Measurements from ENCODE around the gene ATXN10. TPM values are rescaled to one million over a fixed set of nuclear protein-coding genes. Genes with fewer than 3 reads are reported as not detected.

ATXN10 gene
- total RNA-seq, 1 experiment from 2014 or later, result 135 TPM

GRCh38 chr22:45872659-45873263, 201.1 kb downstream of the ATXN10 start:
- CTCF ChIA-PET, result no interaction called here
- no peak overlapping the region for H2AFZ ChIP-seq (ENCODE audit: low read depth, low read length, poor library complexity, severe bottlenecking)
- intact Hi-C loops (cut with micrococcal nuclease), result no loop called here
- RAD21 ChIA-PET (ENCODE audit: low non-redundant PET in 1 of 2, low total read pairs in 2 of 2, uncharacterized antibody in 2 of 2, unreplicated experiment in 2 of 2), result no interaction called here
- no peak overlapping the region for H3K9ac ChIP-seq (ENCODE audit: low read length)
- H3K27ac ChIP-seq (ENCODE audit: low read depth, low read length), result no peak overlapping the region
- ATAC-seq, result no peak
- no peaks in the 10 kb centered on the region for H3K4me1 ChIP-seq (ENCODE audit: control insufficient read depth in 1 of 2, insufficient read depth in 2 of 2, low read length in 2 of 2)
- no peaks in the 10 kb centered on the region for H4K20me1 ChIP-seq (ENCODE audit: insufficient read depth)
- H3K4me3 ChIP-seq (replicated peaks in 1 of 2; ENCODE audit: low read depth in 1 of 2, low read length in 2 of 2), result no peak overlapping the region
- no peak for DNase-seq (ENCODE audit: low read depth, low spot score)
- H3K9me2 ChIP-seq (ENCODE audit: insufficient read depth), result 0 out of 2 replicates have a peak, but pooled peaks cover 3% of the 10 kb centered on the region
- no peaks in the 10 kb centered on the region for H3K36me3 ChIP-seq (ENCODE audit: control insufficient read depth in 1 of 2, insufficient read depth in 2 of 2, low read length in 2 of 2)
- peaks cover 0 to 7% of the 10 kb centered on the region in 2 experiments; a peak in 1 of 4 replicates for H3K9me3 ChIP-seq (ENCODE audit: control insufficient read depth in 1 of 2, insufficient read depth in 1 of 2, low read depth in 1 of 2, low read length in 2 of 2)
- no peaks in the 10 kb centered on the region for H3K27me3 ChIP-seq (ENCODE audit: insufficient read depth, low read length)
- no peak for TF ChIP-seq ELF1 (IDR thresholded peaks at IDR 0.05; ENCODE audit: borderline replicate concordance, low read depth)
- TF ChIP-seq, protein P1, sequence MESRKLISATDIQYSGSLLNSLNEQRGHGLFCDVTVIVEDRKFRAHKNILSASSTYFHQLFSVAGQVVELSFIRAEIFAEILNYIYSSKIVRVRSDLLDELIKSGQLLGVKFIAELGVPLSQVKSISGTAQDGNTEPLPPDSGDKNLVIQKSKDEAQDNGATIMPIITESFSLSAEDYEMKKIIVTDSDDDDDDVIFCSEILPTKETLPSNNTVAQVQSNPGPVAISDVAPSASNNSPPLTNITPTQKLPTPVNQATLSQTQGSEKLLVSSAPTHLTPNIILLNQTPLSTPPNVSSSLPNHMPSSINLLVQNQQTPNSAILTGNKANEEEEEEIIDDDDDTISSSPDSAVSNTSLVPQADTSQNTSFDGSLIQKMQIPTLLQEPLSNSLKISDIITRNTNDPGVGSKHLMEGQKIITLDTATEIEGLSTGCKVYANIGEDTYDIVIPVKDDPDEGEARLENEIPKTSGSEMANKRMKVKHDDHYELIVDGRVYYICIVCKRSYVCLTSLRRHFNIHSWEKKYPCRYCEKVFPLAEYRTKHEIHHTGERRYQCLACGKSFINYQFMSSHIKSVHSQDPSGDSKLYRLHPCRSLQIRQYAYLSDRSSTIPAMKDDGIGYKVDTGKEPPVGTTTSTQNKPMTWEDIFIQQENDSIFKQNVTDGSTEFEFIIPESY (IDR thresholded peaks at IDR 0.05; ENCODE audit: extremely low read depth, insufficient replicate concordance, low read length), result no peak
- TF ChIP-seq EZH2 (IDR thresholded peaks at IDR 0.05), result no peak
- TF ChIP-seq, protein P2, sequence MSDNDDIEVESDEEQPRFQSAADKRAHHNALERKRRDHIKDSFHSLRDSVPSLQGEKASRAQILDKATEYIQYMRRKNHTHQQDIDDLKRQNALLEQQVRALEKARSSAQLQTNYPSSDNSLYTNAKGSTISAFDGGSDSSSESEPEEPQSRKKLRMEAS (IDR thresholded peaks at IDR 0.05), result no peak
- TF ChIP-seq REST (IDR thresholded peaks at IDR 0.05; ENCODE audit: low read depth), result no peak
- no peak for TF ChIP-seq EGR1 (IDR thresholded peaks at IDR 0.05; ENCODE audit: low read depth)
- TF ChIP-seq ZFX (IDR thresholded peaks at IDR 0.05), result no peak
- no peak for TF ChIP-seq ZNF274 (IDR thresholded peaks at IDR 0.05; ENCODE audit: low read depth, low read length)
- no peak for TF ChIP-seq CTCF (IDR thresholded peaks at IDR 0.05 in 2 of 3, conservative IDR thresholded peaks at IDR 0.05 in 1 of 3; ENCODE audit: borderline replicate concordance in 1 of 3, insufficient read depth in 1 of 3, low read depth in 2 of 3, low read length in 2 of 3)
- no peak for TF ChIP-seq EZH2phosphoT487 (IDR thresholded peaks at IDR 0.05; ENCODE audit: borderline replicate concordance)
- no peak for TF ChIP-seq SP1 (IDR thresholded peaks at IDR 0.05; ENCODE audit: low read depth)
- no peak for TF ChIP-seq POLR2AphosphoS5 (IDR thresholded peaks at IDR 0.05; ENCODE audit: low read depth, low read length)
- TF ChIP-seq CBX3 (IDR thresholded peaks at IDR 0.05; ENCODE audit: low read depth), result no peak
- TF ChIP-seq FOSL1 (IDR thresholded peaks at IDR 0.05; ENCODE audit: low read depth), result no peak
- no peak for TF ChIP-seq YY1 (IDR thresholded peaks at IDR 0.05; ENCODE audit: extremely low read depth, insufficient replicate concordance, low read depth, low read length)
- TF ChIP-seq SIN3A (IDR thresholded peaks at IDR 0.05; ENCODE audit: low read depth), result no peak
- no peak for TF ChIP-seq JUND (IDR thresholded peaks at IDR 0.05)
- BruUV-seq (replicated peaks), result no TSS peak
- no peak overlapping the region for H3K4me2 ChIP-seq (ENCODE audit: low read length)
- POLR2A ChIA-PET, result no interaction called here
- H3K79me2 ChIP-seq (ENCODE audit: insufficient read depth, low read length), result no peaks in the 10 kb centered on the region
